T follicular helper cell (primary cell): ENCODE results near the gene KRTAP5-10.
"Not testable (repeated sequence)": the region's sequence is repeated elsewhere in the genome, so short reads cannot be mapped to it uniquely, and the experiment has no call there.

Experiments
- DNase-seq: peaks from one replicate; pipeline ENCODE4 v3.0.0-alpha.2; 2020; ENCODE audit warnings: low read depth

The KRTAP5-10 gene

DNA sequence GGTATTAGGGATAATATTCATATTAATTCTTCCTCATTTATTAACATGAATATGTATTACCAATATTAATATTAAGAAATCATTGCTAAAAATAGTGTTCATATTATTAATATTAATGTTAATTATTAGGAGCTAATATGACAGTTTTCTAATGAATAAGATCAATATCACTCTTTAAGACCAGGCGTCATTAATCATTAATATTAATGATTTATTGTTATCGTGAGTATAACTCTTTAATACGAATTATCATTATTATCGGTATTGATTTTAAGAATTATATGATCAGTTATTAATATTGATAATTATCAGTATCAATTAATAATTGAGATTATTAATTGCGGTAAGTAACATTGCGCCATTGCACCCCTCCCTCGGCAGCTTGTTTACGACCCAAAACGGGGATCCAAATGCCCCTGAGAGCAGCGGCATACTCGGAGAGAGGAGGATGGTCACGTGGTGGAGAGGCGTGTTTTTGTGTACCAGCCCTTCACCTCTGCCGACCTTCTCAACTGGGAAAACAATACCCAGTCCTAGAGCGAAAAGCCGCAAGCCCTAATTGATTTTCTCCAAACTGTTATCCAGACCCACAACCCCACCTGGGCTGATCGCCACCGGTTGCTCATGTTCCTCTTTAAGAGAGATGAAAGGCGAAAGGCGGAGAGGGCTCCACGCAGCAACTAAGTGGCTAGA is 46.0 kb downstream of the KRTAP5-10 start:
- DNase-seq, result not testable (repeated sequence)

DNA sequence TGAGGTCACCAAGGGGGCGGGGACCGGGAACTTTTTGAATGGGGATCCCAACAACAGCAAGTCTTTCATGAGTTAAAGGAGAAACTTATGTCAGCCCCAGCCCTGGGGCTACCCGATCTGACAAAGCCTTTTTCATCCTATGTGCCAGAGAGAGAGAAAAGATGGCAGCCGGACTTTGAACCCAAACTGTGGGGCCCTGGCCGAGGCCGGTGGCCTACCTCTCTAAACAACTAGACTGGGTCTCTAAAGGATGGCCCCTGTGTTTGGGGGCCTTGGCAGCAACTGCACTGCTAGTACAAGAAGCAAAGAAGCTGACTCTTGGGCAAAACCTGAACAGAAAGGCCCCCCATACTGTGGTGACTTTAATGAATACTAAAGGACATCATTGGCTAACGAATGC is 48.6 kb downstream of the KRTAP5-10 start:
- DNase-seq, result not testable (repeated sequence)

DNA sequence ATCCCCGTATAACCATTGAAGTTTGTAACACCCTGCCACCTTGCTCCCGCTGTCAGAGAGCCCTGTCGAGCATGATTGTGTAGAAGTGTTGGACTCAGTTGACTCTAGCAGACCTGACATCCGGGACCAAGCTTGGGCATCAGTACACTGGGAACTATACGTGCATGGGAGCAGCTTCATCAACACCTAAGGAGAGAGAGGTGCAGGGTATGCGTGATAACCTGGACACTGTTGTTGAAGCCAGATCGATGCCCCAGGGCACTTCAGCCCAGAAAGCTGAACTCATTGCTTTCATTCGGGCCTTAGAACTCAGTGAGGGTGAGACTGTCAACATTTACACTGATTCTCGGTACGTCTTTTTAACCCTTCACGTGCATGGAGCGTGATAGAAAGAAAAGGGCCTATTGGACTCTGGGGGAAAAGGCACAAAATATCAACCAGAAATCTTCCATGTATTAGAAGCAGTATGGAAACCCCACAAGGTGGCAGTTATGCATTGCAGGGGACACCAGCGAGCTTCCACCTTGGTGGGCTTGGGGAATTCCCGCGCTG is 49.1 kb downstream of the KRTAP5-10 start:
- DNase-seq, result not testable (repeated sequence)

DNA sequence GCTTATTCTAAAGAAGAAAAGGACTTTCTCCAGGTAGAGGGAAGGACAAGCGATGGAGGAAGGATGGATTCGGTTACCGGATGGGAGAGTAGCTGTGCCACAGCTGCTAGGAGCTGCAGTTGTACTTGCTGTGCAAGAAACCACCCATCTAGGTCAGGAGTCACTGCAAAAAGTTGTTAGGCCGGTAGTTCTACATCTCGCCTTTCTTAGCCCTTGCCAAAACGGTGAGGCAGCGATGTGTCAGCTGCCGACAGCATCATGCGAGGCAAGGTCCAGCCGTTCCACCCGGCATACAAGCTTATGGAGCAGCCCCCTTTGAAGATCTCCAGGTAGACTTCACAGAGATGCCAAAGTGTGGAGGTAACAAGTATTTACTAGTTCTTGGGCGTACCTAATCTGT is 49.6 kb downstream of the KRTAP5-10 start:
- DNase-seq, result not testable (repeated sequence)
